Left ventricle myocardium inferior (tissue), 1 donor: Measurements from ENCODE around the gene XYLT1. TPM values are rescaled to one million over a fixed set of nuclear protein-coding genes. Genes with fewer than 3 reads are reported as not detected.

ENCODE experiments used
- DNase-seq: peaks from one replicate; pipeline ENCODE4 v3.0.0-alpha.2; 2020
- H3K27ac ChIP-seq: fragments of 200-600 bp; replicated peaks from 2 replicates; pipeline ENCODE4 v1.8.0; 2021
- H3K27me3 ChIP-seq: fragments of 200-600 bp; 2 replicates; pipeline ENCODE4 v1.8.0; 2021; ENCODE audit warnings: low read depth
- H3K36me3 ChIP-seq: fragments of 200-600 bp; 2 replicates; pipeline ENCODE4 v1.8.0; 2021
- H3K4me1 ChIP-seq: fragments of 200-600 bp; 2 replicates; pipeline ENCODE4 v1.8.0; 2021
- H3K4me3 ChIP-seq: fragments of 200-600 bp; 2 replicates; pipeline ENCODE4 v1.8.0; 2021; ENCODE audit warnings: mild to moderate bottlenecking, moderate library complexity
- H3K9me3 ChIP-seq: fragments of 200-600 bp; replicated peaks from 2 replicates; pipeline ENCODE4 v1.8.0; 2021
- intact Hi-C: fragments of 100-400 bp; cut with micrococcal nuclease; formaldehyde crosslinking; loops from one replicate; pipeline ENCODE4 v1.11.0; 2022
- total RNA-seq: library from RNA; stranded (reverse); fragmentation: NEBNext Ultra II Directional; extraction: Animal tissue kit (Norgen Biotek cat#: 25700); gene quantifications from one replicate; pipeline ENCODE4 v1.2.1, GENCODE V29; 2021
- TF ChIP-seq, protein P1 (sequence below): fragments of 200-600 bp; IDR thresholded peaks from 2 replicates; pipeline ENCODE4 v1.8.0; 2021; ENCODE audit warnings: antibody characterized with exemption, mild to moderate bottlenecking, borderline replicate concordance
- donor health status: DM: no; HTN: yes; CAD: no; lungs with severe emphysema.

Gene XYLT1
- total RNA-seq, 1 donor from 2014 or later = 1.4 TPM

DNA sequence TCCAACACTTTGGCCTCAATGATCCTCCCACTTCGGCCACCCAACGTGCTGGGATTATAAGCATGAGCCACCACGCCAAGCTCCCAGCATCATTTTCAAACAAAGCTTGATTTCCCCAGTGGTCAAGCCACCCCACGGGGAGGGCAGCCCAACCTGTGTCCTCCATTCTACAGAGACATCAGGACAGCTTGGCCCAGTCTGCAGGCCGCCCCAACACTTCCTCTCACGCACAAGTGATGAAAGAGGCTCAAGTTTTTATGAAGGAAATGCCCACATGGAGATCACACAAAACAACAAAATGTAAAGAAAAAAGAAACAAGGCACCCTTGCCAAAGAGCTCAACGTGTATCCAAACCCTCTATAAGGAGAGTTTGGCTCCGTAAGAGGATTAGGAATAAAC lies 112.4 kb downstream of the XYLT1 start:
- H3K27me3 ChIP-seq = no peaks in the 10 kb centered on the region
- no peaks in the 10 kb centered on the region for H3K9me3 ChIP-seq
- H3K36me3 ChIP-seq = no peaks in the 10 kb centered on the region
- TF ChIP-seq, protein P1, sequence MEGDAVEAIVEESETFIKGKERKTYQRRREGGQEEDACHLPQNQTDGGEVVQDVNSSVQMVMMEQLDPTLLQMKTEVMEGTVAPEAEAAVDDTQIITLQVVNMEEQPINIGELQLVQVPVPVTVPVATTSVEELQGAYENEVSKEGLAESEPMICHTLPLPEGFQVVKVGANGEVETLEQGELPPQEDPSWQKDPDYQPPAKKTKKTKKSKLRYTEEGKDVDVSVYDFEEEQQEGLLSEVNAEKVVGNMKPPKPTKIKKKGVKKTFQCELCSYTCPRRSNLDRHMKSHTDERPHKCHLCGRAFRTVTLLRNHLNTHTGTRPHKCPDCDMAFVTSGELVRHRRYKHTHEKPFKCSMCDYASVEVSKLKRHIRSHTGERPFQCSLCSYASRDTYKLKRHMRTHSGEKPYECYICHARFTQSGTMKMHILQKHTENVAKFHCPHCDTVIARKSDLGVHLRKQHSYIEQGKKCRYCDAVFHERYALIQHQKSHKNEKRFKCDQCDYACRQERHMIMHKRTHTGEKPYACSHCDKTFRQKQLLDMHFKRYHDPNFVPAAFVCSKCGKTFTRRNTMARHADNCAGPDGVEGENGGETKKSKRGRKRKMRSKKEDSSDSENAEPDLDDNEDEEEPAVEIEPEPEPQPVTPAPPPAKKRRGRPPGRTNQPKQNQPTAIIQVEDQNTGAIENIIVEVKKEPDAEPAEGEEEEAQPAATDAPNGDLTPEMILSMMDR = no peak
- peaks cover 7% of the 10 kb centered on the region for H3K4me1 ChIP-seq
- H3K4me3 ChIP-seq = no peak overlapping the region
- no peak for DNase-seq
- intact Hi-C loops = no loop called here
- no peak overlapping the region for H3K27ac ChIP-seq

DNA sequence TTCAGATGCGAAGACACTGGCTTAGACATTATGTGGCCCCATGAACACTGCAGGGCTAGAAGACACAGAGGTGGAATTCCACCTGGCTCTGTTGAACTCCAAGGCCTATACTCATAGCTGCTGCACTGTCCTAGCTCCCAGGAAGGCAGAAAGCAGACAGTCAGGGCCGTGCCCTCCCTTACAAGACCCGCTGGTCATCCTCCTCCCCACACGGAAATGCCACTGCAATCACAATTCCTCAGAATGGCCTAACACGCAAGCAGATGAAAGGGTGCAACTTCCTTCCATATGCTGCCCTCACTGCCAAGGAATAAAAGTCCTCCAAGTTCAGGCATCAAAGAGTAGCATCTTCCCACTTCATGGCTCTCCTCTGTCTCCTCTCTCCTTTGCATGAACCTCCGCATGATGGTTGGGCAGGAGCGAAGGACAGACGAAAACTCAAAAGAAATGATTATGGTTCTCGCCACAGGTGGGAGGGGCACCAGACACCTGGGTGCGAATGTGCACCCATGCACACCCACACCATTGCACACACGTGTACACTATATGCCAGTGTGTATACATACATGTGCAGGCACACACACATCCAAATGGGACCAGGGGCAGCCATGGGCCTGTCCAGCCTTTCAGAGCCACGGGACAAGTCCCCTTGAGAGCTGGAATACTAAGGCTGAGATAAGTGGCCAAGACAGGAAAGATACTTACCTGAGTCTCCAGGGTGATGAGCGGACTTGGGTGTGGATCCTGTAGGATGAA lies 113.3 kb downstream of the XYLT1 start:
- TF ChIP-seq, protein P1 = no peak
- Histone ChIP-seq H3K4me1 (peaks cover 7% of the 10 kb centered on the region), H3K27ac (no peak overlapping the region), H3K9me3 (no peaks in the 10 kb centered on the region), H3K27me3 (no peaks in the 10 kb centered on the region), H3K36me3 (no peaks in the 10 kb centered on the region), H3K4me3 (no peak overlapping the region)
- intact Hi-C loops = no loop called here
- no peak for DNase-seq

DNA sequence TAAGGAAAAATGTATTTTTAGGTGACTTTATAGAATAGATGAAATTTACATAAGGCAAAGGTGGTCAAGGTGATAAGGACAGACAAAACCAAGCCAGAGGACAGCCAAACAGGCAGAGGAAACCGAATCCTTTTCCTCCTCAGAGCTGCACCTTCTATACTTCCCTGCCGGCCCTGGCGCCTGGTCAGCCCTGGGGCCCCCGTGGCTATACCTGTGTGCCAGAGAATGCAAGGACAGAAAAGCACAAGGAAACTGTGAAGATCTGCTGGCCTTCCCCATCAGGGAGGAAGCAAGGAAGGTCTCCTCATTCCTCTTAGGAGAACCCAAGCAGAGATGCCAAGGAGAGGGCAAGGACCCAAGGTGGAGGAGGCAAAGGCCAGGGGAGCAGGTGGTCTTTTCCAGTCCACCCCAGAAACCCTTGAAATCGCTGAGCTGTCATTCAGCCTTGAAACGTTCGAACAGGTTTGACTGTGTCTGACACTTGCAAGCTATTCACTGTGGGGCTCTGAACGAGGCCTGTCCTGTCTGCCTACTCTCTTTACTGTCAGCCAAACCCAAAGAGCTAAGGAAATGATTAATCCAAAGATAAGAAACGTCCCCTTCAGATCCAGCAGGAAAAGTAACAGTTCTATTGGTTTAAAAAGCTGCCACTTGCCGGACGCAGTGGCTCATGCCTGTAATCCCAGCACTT lies 114.4 kb downstream of the XYLT1 start:
- no peak overlapping the region for H3K4me3 ChIP-seq
- no peaks in the 10 kb centered on the region for H3K27me3 ChIP-seq
- H3K9me3 ChIP-seq = no peaks in the 10 kb centered on the region
- no peak for DNase-seq
- intact Hi-C loops = no loop called here
- TF ChIP-seq, protein P1 = no peak
- peaks cover 7% of the 10 kb centered on the region for H3K4me1 ChIP-seq
- H3K36me3 ChIP-seq = no peaks in the 10 kb centered on the region
- H3K27ac ChIP-seq = no peak overlapping the region

DNA sequence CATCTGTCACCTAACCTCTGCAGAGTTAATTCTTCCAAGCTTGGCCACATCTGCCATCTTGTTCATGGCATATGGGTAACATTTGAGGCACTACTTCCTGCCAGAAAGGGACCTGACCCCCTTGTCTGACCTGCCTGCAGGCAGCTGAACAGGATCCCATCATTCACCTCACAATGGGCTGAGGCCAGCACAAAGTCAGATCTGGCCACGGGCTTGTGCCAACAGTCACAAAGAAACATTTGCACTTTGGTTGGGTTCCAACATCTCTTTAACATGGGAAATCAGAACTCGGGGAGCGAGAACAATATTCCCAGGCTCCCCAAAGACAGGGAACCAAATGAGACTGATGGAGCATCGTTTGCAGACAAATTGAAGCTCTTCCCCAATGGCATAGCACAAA lies 116.1 kb downstream of the XYLT1 start:
- intact Hi-C loops = no loop called here
- Histone ChIP-seq H3K4me1 (peaks cover 2% of the 10 kb centered on the region), H3K9me3 (no peaks in the 10 kb centered on the region), H3K4me3 (no peak overlapping the region), H3K27me3 (no peaks in the 10 kb centered on the region), H3K27ac (no peak overlapping the region), H3K36me3 (no peaks in the 10 kb centered on the region)
- no peak for DNase-seq
- TF ChIP-seq, protein P1 = no peak

DNA sequence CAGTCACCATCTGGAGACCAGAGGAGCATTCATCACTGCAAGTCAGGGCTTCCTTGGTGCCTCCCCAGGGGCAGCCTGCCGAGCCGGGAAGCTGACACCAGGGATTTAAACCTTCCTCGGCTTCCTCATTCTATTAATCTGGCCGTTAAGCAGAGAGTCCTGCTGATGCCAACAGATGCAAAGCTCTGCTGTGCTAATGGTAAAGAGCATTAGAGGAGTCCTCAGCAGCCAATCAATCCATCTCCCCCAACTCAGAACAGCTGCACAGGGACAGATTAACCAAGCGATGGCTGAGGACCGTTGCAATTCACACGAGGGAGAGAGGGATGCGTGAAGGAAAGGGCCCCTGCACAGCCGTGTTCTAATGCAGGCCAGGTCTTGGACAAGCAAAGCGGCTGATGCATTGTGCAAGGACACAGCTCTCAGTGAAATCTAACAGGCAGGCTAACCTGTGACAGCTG lies 116.6 kb downstream of the XYLT1 start:
- Histone ChIP-seq H3K4me3 (no peak overlapping the region), H3K27ac (no peak overlapping the region), H3K27me3 (no peaks in the 10 kb centered on the region), H3K9me3 (no peaks in the 10 kb centered on the region), H3K4me1 (no peaks in the 10 kb centered on the region), H3K36me3 (no peaks in the 10 kb centered on the region)
- intact Hi-C loops = no loop called here
- DNase-seq = no peak
- TF ChIP-seq, protein P1 = no peak
